ENCODE data around the gene GLT6D1. TPM values are rescaled to one million over a fixed set of nuclear protein-coding genes. Genes with fewer than 3 reads are reported as not detected.

GLT6D1 gene
- total and polyA plus RNA-seq, 2 of the 8 experiments (the other 6 are each of a cell fraction or from before 2014, with no cell fraction given) = 1.3 to 2.1 TPM

- Histone ChIP-seq H2BK120ac (replicated peaks; ENCODE audit: low read depth, low read length) (no peak overlapping the region), H3K27me3 (replicated peaks in 1 of 4; ENCODE audit: control insufficient read depth in 3 of 4, extremely low read depth in 1 of 4, insufficient read depth in 3 of 4, low read length in 3 of 4) (no peaks in the 10 kb centered on the region), H2BK5ac (ENCODE audit: low read depth, low read length) (no peak overlapping the region), H3K79me2 (ENCODE audit: control insufficient read depth in 1 of 2, insufficient read depth in 2 of 2, low read length in 2 of 2) (no peaks in the 10 kb centered on the region), H2BK15ac (ENCODE audit: low read length) (no peak overlapping the region), H2AK5ac (ENCODE audit: low read depth, low read length) (no peak overlapping the region), H3K23me2 (ENCODE audit: low read depth, low read length) (no peaks in the 10 kb centered on the region), H3K9ac (replicated peaks in 1 of 4; ENCODE audit: extremely low read depth in 1 of 4, low read depth in 3 of 4, low read length in 3 of 4) (no peak overlapping the region), H3K79me1 (ENCODE audit: low read depth, low read length) (no peaks in the 10 kb centered on the region), H3K36me3 (ENCODE audit: control insufficient read depth in 2 of 4, insufficient read depth in 4 of 4, low read length in 3 of 4) (no peaks in the 10 kb centered on the region), H4K8ac (ENCODE audit: extremely low read depth, insufficient read depth, low read length) (peak overlapping the region; percentile 35; the same call in 1 of the 2 replicates), H3K14ac (ENCODE audit: insufficient read length) (no peak overlapping the region), H2AFZ (ENCODE audit: low read length) (no peak overlapping the region), H3K4me1 (replicated peaks in 1 of 4; ENCODE audit: control insufficient read depth in 3 of 4, insufficient read depth in 4 of 4, low read length in 3 of 4) (peaks cover 0 to 8% (median 3%) of the 10 kb centered on the region in 4 experiments; a peak in 4 of 7 replicates), H2BK12ac (ENCODE audit: low read depth, low read length) (peak overlapping the region; percentile 68; the same call in 1 of the 2 replicates), H4K5ac (ENCODE audit: insufficient read length, low read depth, low read length) (no peak overlapping the region), H3K4me2 (ENCODE audit: insufficient read depth in 1 of 2, low read depth in 2 of 2, low read length in 2 of 2) (no peak overlapping the region), H3K9me3 (ENCODE audit: insufficient read depth in 2 of 2, low read depth in 1 of 2, low read length in 1 of 2) (no peaks in the 10 kb centered on the region), H3K56ac (replicated peaks; ENCODE audit: insufficient read length, low read depth, low read length) (no peak overlapping the region), H3K4ac (replicated peaks; ENCODE audit: insufficient read length, low read depth, low read length) (peak overlapping the region; percentile 69), H4K91ac (replicated peaks; ENCODE audit: insufficient read length, low read length) (no peak overlapping the region), H4K20me1 (replicated peaks in 1 of 2; ENCODE audit: control insufficient read depth in 1 of 2, insufficient read depth in 2 of 2, low read length in 2 of 2) (no peaks in the 10 kb centered on the region), H2BK20ac (ENCODE audit: low read length) (no peak overlapping the region), H3K27ac (ENCODE audit: low read depth, low read length) (no peak overlapping the region), H3K4me3 (ENCODE audit: extremely low read depth in 1 of 4, insufficient read depth in 2 of 4, low read depth in 3 of 4, low read length in 4 of 4) (no peak overlapping the region), H3K23ac (ENCODE audit: insufficient read length) (no peak overlapping the region), H3K18ac (ENCODE audit: extremely low read depth, low read length) (no peak overlapping the region)
- POLR2A ChIA-PET (ENCODE audit: partially characterized antibody) = interaction anchor here (1.0 kb wide), 1 partner anchor 194 kb away, joined by 3 read pairs; no protein-coding TSS in a partner anchor
- FAIRE-seq (no peak), DNase-seq (ENCODE audit: low read depth in 1 of 2, low spot score in 2 of 2) (no peak)
- CTCF ChIA-PET (ENCODE audit: partially characterized antibody) = interaction anchor here (1.1 to 8.0 kb wide), 16 partner anchors 10 to 192 kb away, joined by 3 to 59 read pairs (median 7); a partner anchor contains a TSS
- WGBS, 2 experiments (ENCODE audit: extremely low coverage in 1 of 2, insufficient coverage in 1 of 2, insufficient read length in 1 of 2, insufficient replicate concordance in 2 of 2, low coverage in 1 of 2, low lambda C conversion rate in 2 of 2, missing lambda C conversion rate in 1 of 2) = 83% methylated on average over 14 of the region's 14 CpGs; no CpG with 5 or more reads in 1 of the 2 experiments
- TF ChIP-seq BCL11A (IDR thresholded peaks at IDR 0.05; ENCODE audit: low read depth in 2 of 2, low read length in 2 of 2) (no peak), KDM5A (IDR thresholded peaks at IDR 0.05; ENCODE audit: low read length) (no peak), SIX5 (IDR thresholded peaks at IDR 0.05; ENCODE audit: low read depth, low read length) (no peak), RBBP5 (IDR thresholded peaks at IDR 0.05; ENCODE audit: borderline replicate concordance, low read depth, low read length) (no peak), NRF1 (IDR thresholded peaks at IDR 0.05; ENCODE audit: low read depth, low read length) (no peak), SIRT6 (IDR thresholded peaks at IDR 0.05; ENCODE audit: low read length) (no peak)
Measured at GRCh38 chr9:135605238-135605781, 34.0 kb downstream of the GLT6D1 start.

All from H1 (cell line).